OCI-LY1 (cell line): ENCODE results near the gene TMPRSS3.
"Not testable (repeated sequence)": the region's sequence is repeated elsewhere in the genome, so short reads cannot be mapped to it uniquely, and the experiment has no call there.

Experiments used
- H2AFZ ChIP-seq: fragments of 200-600 bp; sonication (generic), shearing (Covaris generic); 2 replicates; pipeline ENCODE4 v1.6.0; 2014; ENCODE audit warnings: antibody characterized with exemption, mild to moderate bottlenecking, low read length
- H3F3A ChIP-seq: fragments of 200-600 bp; sonication (generic), shearing (Covaris generic); 2 replicates; pipeline ENCODE4 v1.6.0; 2014; ENCODE audit warnings: mild to moderate bottlenecking, antibody characterized with exemption, low read length, moderate library complexity; ENCODE audit not compliant: insufficient read depth
- H3K27ac ChIP-seq: fragments of 200-600 bp; sonication (generic); 2 replicates; pipeline ENCODE4 v1.5.1; 2014; ENCODE audit warnings: low read length, mixed run types, mild to moderate bottlenecking, low read depth; ENCODE audit not compliant: poor library complexity, severe bottlenecking
- H3K27me3 ChIP-seq: fragments of 200-600 bp; sonication (generic); 2 replicates; pipeline ENCODE4 v1.6.0; 2014; ENCODE audit warnings: antibody characterized with exemption, mild to moderate bottlenecking, low read length, moderate library complexity; ENCODE audit not compliant: insufficient read depth
- H3K36me3 ChIP-seq: fragments of 200-600 bp; sonication (generic); 2 replicates; pipeline ENCODE4 v1.6.1; 2014; ENCODE audit warnings: mild to moderate bottlenecking, antibody characterized with exemption, low read length, moderate library complexity, mixed read lengths; ENCODE audit not compliant: insufficient read depth
- H3K4me1 ChIP-seq: fragments of 200-600 bp; sonication (generic); 2 replicates; pipeline ENCODE4 v1.5.1; 2014; ENCODE audit warnings: mild to moderate bottlenecking, low read length, moderate library complexity; ENCODE audit not compliant: insufficient read depth, severe bottlenecking
- H3K4me2 ChIP-seq: fragments of 200-600 bp; sonication (generic), shearing (Covaris generic); 2 replicates; pipeline ENCODE4 v1.6.1; 2014; ENCODE audit warnings: low read length
- H3K4me3 ChIP-seq: fragments of 200-600 bp; sonication (generic); 2 replicates; pipeline ENCODE4 v1.5.1; 2014; ENCODE audit warnings: low read length, low read depth, mild to moderate bottlenecking, mixed read lengths; ENCODE audit not compliant: poor library complexity, severe bottlenecking
- H3K79me2 ChIP-seq: fragments of 200-600 bp; shearing (Covaris generic); 2 replicates; pipeline ENCODE4 v1.6.1; 2016; ENCODE audit warnings: mixed run types, low read length, mixed read lengths; ENCODE audit not compliant: insufficient read depth
- H3K9ac ChIP-seq: fragments of 200-600 bp; sonication (generic), shearing (Covaris generic); 2 replicates; pipeline ENCODE4 v1.6.1; 2014; ENCODE audit warnings: mild to moderate bottlenecking, low read length, mixed read lengths
- H3K9me2 ChIP-seq: fragments of 200-600 bp; sonication (generic), shearing (Covaris generic); 2 replicates; pipeline ENCODE4 v1.6.1; 2014; ENCODE audit warnings: low read depth, mild to moderate bottlenecking, low read length, mixed read lengths
- H3K9me3 ChIP-seq: fragments of 200-600 bp; shearing (Covaris generic); 2 replicates; pipeline ENCODE4 v1.6.1; 2014; ENCODE audit warnings: low read length, mixed read lengths
- H4K20me1 ChIP-seq: fragments of 200-600 bp; sonication (generic), shearing (Covaris generic); 2 replicates; pipeline ENCODE4 v1.6.0; 2016; ENCODE audit warnings: mild to moderate bottlenecking, low read length; ENCODE audit not compliant: insufficient read depth
- EZH2 ChIP-seq: fragments of 200-600 bp; sonication (generic), shearing (Covaris generic); IDR thresholded peaks from 2 replicates; pipeline ENCODE4 v1.8.0; 2017; ENCODE audit warnings: borderline replicate concordance, mixed run types, mild to moderate bottlenecking, antibody characterized with exemption, low read length, moderate library complexity, mixed read lengths
- TF ChIP-seq, protein P1 (sequence below): fragments of 200-600 bp; sonication (generic), shearing (Covaris generic); IDR thresholded peaks from 2 replicates; pipeline ENCODE4 v1.5.1; 2017; ENCODE audit warnings: mild to moderate bottlenecking, antibody characterized with exemption, low read length, moderate library complexity, mixed read lengths

TMPRSS3 gene

DNA sequence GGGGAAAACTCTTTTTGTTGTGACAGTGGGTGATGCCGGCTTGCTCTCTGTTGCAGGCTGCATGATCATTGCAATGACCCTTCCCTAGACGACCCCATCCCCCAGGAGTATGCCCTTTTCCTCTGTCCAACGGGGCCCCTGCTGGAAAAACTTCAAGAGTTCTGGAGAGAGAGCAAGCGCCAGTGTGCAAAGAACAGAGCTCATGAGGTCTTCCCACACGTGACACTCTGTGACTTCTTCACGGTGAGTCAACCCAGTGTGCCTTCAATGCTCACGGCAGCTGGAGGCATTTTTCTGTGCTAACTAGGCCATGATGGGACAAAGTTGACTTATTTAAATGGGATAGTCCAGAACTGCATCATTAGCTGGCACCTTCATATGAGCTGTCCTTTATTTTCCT, 13.5 kb upstream of the TMPRSS3 start:
- Histone ChIP-seq H3K27ac (no peak overlapping the region), H3F3A (no peaks in the 10 kb centered on the region), H4K20me1 (no peaks in the 10 kb centered on the region), H3K9me2 (no peaks in the 10 kb centered on the region), H3K4me1 (no peaks in the 10 kb centered on the region), H3K4me2 (no peak overlapping the region), H2AFZ (no peak overlapping the region), H3K27me3 (0 out of 2 replicates have a peak, but pooled peaks cover 7% of the 10 kb centered on the region), H3K9ac (no peak overlapping the region), H3K9me3 (no peaks in the 10 kb centered on the region), H3K4me3 (no peak overlapping the region), H3K79me2 (no peaks in the 10 kb centered on the region), H3K36me3 (no peaks in the 10 kb centered on the region)
- TF ChIP-seq EZH2 = no peak
- TF ChIP-seq, protein P1, sequence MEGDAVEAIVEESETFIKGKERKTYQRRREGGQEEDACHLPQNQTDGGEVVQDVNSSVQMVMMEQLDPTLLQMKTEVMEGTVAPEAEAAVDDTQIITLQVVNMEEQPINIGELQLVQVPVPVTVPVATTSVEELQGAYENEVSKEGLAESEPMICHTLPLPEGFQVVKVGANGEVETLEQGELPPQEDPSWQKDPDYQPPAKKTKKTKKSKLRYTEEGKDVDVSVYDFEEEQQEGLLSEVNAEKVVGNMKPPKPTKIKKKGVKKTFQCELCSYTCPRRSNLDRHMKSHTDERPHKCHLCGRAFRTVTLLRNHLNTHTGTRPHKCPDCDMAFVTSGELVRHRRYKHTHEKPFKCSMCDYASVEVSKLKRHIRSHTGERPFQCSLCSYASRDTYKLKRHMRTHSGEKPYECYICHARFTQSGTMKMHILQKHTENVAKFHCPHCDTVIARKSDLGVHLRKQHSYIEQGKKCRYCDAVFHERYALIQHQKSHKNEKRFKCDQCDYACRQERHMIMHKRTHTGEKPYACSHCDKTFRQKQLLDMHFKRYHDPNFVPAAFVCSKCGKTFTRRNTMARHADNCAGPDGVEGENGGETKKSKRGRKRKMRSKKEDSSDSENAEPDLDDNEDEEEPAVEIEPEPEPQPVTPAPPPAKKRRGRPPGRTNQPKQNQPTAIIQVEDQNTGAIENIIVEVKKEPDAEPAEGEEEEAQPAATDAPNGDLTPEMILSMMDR = no peak

DNA sequence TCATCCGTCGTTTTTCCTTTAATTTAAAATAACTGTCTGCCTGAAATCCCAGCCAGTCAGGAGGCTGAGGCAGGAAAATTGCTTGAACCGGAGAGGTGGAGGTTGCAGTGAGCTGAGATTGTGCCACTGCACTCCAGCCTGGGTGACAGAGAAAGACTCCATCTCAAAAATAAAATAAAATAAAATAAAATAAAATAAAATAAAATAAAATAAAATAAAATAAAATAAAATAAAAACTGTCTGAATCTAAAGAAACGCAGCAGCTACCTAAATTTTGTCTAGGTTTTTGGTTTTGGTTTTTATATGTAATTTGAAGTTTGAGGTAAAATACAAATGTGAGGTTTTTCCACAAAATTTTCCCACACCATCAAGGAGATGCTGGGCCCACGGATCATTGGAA, 12.9 kb upstream of the TMPRSS3 start:
- H3K4me2 ChIP-seq, H3K27ac ChIP-seq, H3K9me2 ChIP-seq, H3K9me3 ChIP-seq, H3K36me3 ChIP-seq, H3F3A ChIP-seq, H3K4me3 ChIP-seq, H3K27me3 ChIP-seq, H3K79me2 ChIP-seq, H3K9ac ChIP-seq, H4K20me1 ChIP-seq, H3K4me1 ChIP-seq, H2AFZ ChIP-seq: not testable (repeated sequence)

GRCh38 chr21:42407476-42407875, 11.6 kb upstream of the TMPRSS3 start:
- Histone ChIP-seq H3K9me2 (no peaks in the 10 kb centered on the region), H3K4me2 (no peak overlapping the region), H4K20me1 (no peaks in the 10 kb centered on the region), H3F3A (no peaks in the 10 kb centered on the region), H3K27me3 (peaks cover 7% of the 10 kb centered on the region; the same call in 1 of the 2 replicates), H3K27ac (no peak overlapping the region), H3K79me2 (no peaks in the 10 kb centered on the region), H2AFZ (no peak overlapping the region), H3K4me3 (no peak overlapping the region), H3K9me3 (no peaks in the 10 kb centered on the region), H3K36me3 (no peaks in the 10 kb centered on the region), H3K9ac (no peak overlapping the region), H3K4me1 (no peaks in the 10 kb centered on the region)
- TF ChIP-seq, protein P1 = no peak
- TF ChIP-seq EZH2 = no peak

- Histone ChIP-seq H3K9me2 (no peaks in the 10 kb centered on the region), H3K79me2 (no peaks in the 10 kb centered on the region), H3K4me2 (peak overlapping the region; percentile 15; the same call in 1 of the 2 replicates), H2AFZ (no peak overlapping the region), H3K9me3 (peaks cover 4% of the 10 kb centered on the region; the same call in 1 of the 2 replicates), H3F3A (no peaks in the 10 kb centered on the region), H3K4me3 (no peak overlapping the region), H3K9ac (no peak overlapping the region), H3K27me3 (peaks cover 11% of the 10 kb centered on the region; the same call in 1 of the 2 replicates), H4K20me1 (no peaks in the 10 kb centered on the region), H3K27ac (no peak overlapping the region), H3K4me1 (no peaks in the 10 kb centered on the region), H3K36me3 (no peaks in the 10 kb centered on the region)
- TF ChIP-seq, protein P1 = no peak
- TF ChIP-seq EZH2 = no peak
Measured at GRCh38 chr21:42406866-42407265, 11.0 kb upstream of the TMPRSS3 start.
